Keratinocyte (primary cell): ENCODE results near the gene EFCAB6.

Experiments used
- CTCF ChIP-seq, 3 experiments: IDR thresholded peaks in 1 of 3; conservative IDR thresholded peaks in 1 of 3; optimal IDR thresholded peaks in 1 of 3; 2 replicates in 2 of 3; 3 replicates in 1 of 3; pipeline versions ENCODE3 to v1.5.1; 2011; ENCODE audit warnings: low read length in 3 of 3, mild to moderate bottlenecking in 3 of 3, moderate library complexity in 2 of 3, control low read depth in 1 of 3, inconsistent platforms in 1 of 3; ENCODE audit not compliant: insufficient read depth in 2 of 3; ENCODE audit errors: extremely low read depth in 1 of 3
- EZH2 ChIP-seq: IDR thresholded peaks from one replicate; pipeline ENCODE4 v1.6.1; 2012; ENCODE audit warnings: inconsistent platforms, mild to moderate bottlenecking, low read length, moderate library complexity

- TF ChIP-seq CTCF (optimal IDR thresholded peaks at IDR 0.05 in 1 of 3, IDR thresholded peaks at IDR 0.05 in 1 of 3, conservative IDR thresholded peaks at IDR 0.05 in 1 of 3; ENCODE audit: extremely low read depth in 1 of 3, insufficient read depth in 2 of 3, low read length in 3 of 3) (no peak), EZH2 (no peak)
These were observed 34.9 kb upstream of the EFCAB6 start for GRCh38 chr22:43846966-43847365.
